Measurements from ENCODE around the gene AKAP1.

Gene AKAP1

DNA sequence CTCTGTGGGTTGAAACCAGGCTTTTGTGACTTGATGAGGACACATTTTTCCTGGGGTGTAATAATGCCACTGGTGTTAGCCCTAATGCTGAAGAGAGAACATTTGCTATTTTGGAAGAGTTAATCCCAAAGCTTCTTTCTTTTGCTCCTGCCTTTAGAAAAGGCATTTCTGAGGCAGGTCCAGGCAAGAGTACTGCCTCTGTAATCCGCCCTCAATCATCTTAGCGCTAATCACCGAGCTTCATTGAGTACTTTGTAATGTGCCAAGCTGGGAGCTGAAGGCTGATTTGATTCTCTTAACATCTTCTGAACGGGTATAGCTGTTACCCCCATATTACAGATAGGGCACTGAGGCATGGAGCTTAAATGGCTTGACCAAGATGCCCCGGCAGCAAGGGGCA, 60.3 kb downstream of the AKAP1 start:
- no peak for DNase-seq (ENCODE audit: low read depth)
- H3K4me3 ChIP-seq (ENCODE audit: low read depth, low read length), result no peak overlapping the region
- in situ Hi-C loops (cut with HindIII; ENCODE audit: low sequenced_read_pairs), result no loop called here
- TF ChIP-seq, protein P1, sequence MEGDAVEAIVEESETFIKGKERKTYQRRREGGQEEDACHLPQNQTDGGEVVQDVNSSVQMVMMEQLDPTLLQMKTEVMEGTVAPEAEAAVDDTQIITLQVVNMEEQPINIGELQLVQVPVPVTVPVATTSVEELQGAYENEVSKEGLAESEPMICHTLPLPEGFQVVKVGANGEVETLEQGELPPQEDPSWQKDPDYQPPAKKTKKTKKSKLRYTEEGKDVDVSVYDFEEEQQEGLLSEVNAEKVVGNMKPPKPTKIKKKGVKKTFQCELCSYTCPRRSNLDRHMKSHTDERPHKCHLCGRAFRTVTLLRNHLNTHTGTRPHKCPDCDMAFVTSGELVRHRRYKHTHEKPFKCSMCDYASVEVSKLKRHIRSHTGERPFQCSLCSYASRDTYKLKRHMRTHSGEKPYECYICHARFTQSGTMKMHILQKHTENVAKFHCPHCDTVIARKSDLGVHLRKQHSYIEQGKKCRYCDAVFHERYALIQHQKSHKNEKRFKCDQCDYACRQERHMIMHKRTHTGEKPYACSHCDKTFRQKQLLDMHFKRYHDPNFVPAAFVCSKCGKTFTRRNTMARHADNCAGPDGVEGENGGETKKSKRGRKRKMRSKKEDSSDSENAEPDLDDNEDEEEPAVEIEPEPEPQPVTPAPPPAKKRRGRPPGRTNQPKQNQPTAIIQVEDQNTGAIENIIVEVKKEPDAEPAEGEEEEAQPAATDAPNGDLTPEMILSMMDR (IDR thresholded peaks at IDR 0.05; ENCODE audit: low read depth, low read length, missing control alignments), result no peak

DNA sequence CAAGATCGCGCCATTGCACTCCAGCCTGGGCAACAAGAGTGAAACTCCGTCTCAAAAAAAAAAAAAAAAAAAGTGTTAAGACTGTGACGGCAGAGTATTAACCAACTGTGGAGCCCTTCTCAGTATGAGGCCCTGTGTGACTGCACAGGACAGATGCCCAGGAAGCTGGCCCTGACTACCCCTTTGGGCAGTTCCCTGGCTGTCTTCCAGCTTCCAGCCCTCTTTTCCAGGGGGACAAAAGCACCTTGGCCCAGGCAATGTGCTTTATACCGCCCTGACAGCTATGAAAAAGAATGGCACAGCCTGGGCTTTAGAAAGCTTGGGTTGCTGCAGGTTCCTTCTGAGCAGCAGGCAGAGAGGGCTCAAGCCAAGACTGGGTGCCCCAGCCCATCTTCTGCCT, 61.2 kb downstream of the AKAP1 start:
- H3K4me3 ChIP-seq (ENCODE audit: low read depth, low read length), result no peak overlapping the region
- DNase-seq (ENCODE audit: low read depth), result no peak

DNA sequence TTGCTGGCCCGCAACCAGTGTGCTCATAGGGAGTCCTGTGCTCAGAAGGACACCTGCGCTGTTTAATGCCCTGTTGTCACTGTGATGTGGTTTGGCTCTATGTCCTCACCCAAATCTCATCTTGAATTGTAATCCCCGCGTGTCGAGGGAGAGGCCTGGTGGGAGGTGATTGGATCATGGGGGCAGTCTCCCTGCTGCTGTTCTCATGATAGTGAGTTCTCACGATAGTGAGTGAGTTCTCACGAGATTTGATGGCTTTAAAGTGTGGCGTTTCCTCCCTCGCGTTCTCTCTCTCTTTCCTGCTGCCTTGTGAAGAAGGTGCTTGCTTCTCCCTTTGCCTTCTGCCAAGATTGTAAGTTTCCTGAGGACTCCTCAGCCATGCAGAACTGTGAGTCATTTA, 66.8 kb downstream of the AKAP1 start:
- TF ChIP-seq, protein P1 (IDR thresholded peaks at IDR 0.05; ENCODE audit: low read depth, low read length, missing control alignments), result no peak
- DNase-seq (ENCODE audit: low read depth), result no peak
- in situ Hi-C loops (cut with HindIII; ENCODE audit: low sequenced_read_pairs), result no loop called here
- no peak overlapping the region for H3K4me3 ChIP-seq (ENCODE audit: low read depth, low read length)

More for the DNA sequence above, 61.2 kb downstream of the AKAP1 start:
- in situ Hi-C loops (cut with HindIII; ENCODE audit: low sequenced_read_pairs), result no loop called here
- TF ChIP-seq, protein P1 (IDR thresholded peaks at IDR 0.05; ENCODE audit: low read depth, low read length, missing control alignments), result no peak

DNA sequence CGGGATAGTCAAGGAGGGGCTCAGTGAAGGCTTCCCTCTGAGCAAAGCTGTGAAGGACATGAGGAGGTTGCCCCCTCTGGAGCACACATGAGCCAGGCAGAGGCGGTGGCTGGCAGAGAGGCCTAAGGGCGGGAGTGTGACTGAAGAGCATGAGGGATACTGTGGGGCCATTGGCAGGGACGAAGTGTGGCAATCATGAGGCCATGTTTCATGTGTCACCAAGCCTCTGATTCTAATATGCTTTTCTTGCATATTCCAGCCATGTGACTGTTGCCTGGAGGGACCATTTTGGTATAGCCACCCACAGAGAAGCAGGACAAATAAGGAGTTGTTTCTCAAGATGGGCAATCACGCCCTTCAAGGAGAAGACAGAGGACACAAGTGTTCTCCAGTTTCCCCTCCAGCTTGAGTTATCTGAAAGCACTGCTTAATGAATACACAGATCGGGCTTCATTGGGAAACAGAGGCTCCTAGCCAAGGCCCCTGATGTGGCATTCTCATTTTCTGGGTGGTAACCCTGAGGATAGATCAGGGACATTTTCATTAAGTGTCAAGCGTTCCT, 68.0 kb downstream of the AKAP1 start:
- H3K4me3 ChIP-seq (ENCODE audit: low read depth, low read length), result no peak overlapping the region
- no peak for DNase-seq (ENCODE audit: low read depth)
- TF ChIP-seq, protein P1 (IDR thresholded peaks at IDR 0.05; ENCODE audit: low read depth, low read length, missing control alignments), result no peak
- in situ Hi-C loops (cut with HindIII; ENCODE audit: low sequenced_read_pairs), result no loop called here

DNA sequence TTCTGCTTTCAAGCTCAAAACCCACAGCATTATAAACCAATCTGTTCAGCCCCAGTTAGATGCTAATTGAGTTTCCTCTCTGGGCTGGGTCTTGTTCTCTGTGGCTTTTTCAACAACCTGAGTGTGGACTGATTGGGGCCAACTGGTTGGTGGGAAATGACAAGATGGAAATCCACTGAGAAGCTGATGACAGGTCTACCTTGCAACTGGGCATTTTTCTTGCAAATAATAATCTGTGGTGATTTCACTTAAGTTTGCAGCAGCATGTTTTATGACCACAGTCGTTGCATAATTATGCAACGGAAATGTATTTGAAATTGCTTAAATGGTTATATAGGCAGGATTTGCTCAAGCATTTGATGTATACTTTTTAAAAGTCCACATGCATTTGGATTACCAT, 69.9 kb downstream of the AKAP1 start:
- TF ChIP-seq, protein P1 (IDR thresholded peaks at IDR 0.05; ENCODE audit: low read depth, low read length, missing control alignments), result no peak
- in situ Hi-C loops (cut with HindIII; ENCODE audit: low sequenced_read_pairs), result no loop called here
- H3K4me3 ChIP-seq (ENCODE audit: low read depth, low read length), result no peak overlapping the region
- DNase-seq (ENCODE audit: low read depth), result no peak

DNA sequence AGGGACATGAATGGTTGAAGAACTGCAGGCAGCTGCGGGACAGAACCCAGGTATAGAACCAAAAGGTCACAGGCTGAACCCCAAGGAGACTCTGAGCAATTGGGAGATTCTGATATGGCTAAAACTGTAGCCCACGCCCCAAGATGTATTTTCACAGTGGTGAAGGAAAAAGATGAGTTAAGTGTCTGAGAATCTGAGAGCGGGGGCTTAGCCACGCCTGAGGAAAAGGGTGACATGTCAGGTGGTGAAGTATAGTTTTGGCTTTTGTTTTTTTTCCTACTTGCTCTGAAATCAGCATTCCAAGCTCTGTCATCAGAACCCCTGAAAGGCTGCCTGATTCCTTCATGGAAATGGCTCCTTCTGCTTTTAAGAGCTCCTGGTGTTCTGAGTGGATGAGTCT, 73.3 kb downstream of the AKAP1 start:
- DNase-seq (ENCODE audit: low read depth), result no peak
- TF ChIP-seq, protein P1 (IDR thresholded peaks at IDR 0.05; ENCODE audit: low read depth, low read length, missing control alignments), result no peak
- in situ Hi-C loops (cut with HindIII; ENCODE audit: low sequenced_read_pairs), result no loop called here
- H3K4me3 ChIP-seq (ENCODE audit: low read depth, low read length), result no peak overlapping the region

Data from astrocyte of the cerebellum (primary cell).